GM18951 (cell line): ENCODE results near the gene DHX36.

Experiments used
- POLR2A ChIP-seq: IDR thresholded peaks from 4 replicates; pipeline ENCODE4 v1.6.1; 2011; ENCODE audit warnings: mild to moderate bottlenecking; ENCODE audit not compliant: insufficient read length, insufficient read depth; ENCODE audit errors: extremely low read depth
- in situ Hi-C: fragments of 300-500 bp; cut with MboI; formaldehyde crosslinking; loops from one replicate; pipeline ENCODE4 v1.12.0; 2022; ENCODE audit warnings: low sequenced_read_pairs, mixed read lengths, inconsistent platforms; ENCODE audit not compliant: unreplicated experiment

The DHX36 gene

GRCh38 chr3:154273381-154273780, 50.9 kb downstream of the DHX36 start:
- no peak for TF ChIP-seq POLR2A
- in situ Hi-C loops, result no loop called here

- no peak for TF ChIP-seq POLR2A
- in situ Hi-C loops, result no loop called here
These were observed 69.8 kb downstream of the DHX36 start for GRCh38 chr3:154254527-154254926.

DNA sequence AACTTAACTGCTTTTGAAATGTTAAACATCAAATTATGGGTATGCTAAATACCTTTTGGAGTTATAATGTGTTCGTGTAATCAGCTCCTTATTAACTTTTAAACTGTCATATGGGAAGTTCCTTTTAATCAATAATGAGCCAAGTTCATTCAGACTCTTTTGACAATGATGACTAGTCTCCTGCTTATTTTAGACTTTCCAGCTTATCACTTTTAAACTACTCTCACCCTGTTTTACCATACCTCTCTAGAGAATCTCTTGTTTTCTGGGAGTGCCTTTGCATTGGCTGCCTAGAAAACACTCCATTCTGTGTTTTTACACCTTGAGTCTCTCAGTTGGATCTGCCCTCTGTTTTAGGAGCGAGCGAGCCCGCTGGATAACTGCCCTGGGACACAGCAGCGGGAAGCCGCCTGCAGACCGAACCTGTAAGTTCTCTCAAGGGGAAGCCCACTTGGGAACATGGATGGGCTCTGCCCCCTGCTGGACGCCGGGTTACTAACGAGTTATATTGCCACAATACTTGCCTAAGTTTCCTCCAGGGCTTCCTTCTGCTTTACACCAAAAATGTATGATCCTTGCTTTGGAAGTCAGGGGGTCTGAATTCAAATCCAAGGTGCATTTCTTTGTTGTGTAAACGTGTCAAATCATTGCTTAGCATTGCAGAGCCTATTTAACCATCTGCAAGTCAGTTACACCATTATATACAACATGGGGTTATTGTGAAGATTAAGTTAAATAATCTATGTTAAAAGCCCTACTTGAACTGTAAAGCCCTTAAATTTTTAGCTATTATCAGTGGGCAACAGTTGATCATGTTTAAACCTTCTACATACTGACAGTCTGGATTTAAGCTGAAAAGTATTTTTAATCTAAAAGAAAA, 71.3 kb downstream of the DHX36 start:
- no peak for TF ChIP-seq POLR2A
- in situ Hi-C loops, result no loop called here

- TF ChIP-seq POLR2A, result no peak
- in situ Hi-C loops, result no loop called here
These were observed 72.7 kb downstream of the DHX36 start for GRCh38 chr3:154251610-154252009.

DNA sequence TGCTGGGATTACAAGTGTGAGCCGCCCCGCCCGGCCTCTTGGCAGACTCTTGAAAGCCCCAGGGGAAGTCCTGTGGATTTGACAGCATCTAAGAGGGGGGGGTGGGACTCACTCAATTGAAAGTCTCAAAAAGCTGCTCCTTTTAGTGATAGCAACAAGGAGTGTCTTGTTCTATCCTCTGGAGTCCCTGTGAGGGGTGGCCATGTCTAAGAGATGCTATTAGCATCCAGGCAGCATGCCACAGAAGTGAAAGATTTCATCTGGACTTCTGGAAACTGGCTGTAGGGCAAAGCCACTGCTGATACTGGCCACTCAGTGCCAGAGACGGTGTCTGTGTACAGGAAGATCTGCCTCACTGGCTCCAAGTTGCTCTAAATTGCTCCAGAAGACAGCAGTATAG, 74.0 kb downstream of the DHX36 start:
- in situ Hi-C loops, result no loop called here
- TF ChIP-seq POLR2A, result no peak

DNA sequence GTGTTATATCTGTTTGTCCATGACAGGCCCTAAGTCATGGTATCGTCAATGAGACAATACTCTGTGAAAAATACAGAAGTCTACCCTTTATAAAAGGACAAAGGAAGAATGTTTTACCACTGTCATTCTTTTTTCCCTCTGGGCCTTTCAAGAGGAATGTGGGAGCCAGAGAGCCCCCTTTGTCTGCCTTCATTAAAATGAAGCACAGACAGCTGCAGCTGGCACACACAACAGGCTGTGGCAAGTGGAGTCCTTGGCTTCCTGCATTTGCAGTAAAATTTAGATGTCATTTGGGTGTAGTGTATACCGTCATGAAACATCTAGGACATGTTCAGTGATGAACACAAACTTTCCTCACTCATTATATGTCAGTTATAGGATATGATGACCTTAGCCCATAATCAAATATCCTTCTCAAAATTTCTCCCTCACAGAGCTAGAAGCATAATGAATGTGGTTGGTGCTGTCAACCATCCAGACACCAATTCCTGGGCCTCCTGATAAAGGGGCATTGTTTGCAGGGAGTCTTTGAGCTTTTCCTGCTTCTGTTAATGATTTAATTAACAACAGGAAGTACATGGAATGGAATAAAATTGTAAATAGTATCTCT, 76.4 kb downstream of the DHX36 start:
- TF ChIP-seq POLR2A, result no peak

GRCh38 chr3:154244644-154245043, 79.6 kb downstream of the DHX36 start:
- in situ Hi-C loops, result no loop called here
- no peak for TF ChIP-seq POLR2A

More for the DNA sequence above, 76.4 kb downstream of the DHX36 start:
- in situ Hi-C loops, result no loop called here

DNA sequence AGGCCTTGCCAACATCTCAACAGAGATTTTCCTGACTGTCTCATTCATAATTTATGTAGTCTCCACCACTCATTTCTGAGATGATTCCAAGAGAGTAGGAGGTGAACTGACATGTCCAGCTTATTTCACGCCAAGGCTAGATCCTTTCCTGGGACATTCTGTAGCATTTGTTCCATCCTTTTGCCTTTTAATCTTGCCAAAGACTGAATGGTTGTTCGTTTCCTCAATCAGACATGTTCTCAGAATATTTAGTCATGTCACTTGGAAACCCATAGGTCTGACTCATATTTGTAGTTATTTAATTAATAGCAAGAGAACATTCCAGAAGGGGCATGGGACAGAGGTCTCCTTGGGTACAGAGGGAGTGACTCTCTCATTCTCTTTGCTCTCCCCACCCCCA, 80.9 kb downstream of the DHX36 start:
- TF ChIP-seq POLR2A, result no peak
- in situ Hi-C loops, result no loop called here

- TF ChIP-seq POLR2A, result no peak
- in situ Hi-C loops, result no loop called here
These were observed 81.5 kb downstream of the DHX36 start for GRCh38 chr3:154242766-154243165.

GRCh38 chr3:154241496-154241895, 82.8 kb downstream of the DHX36 start:
- in situ Hi-C loops, result no loop called here
- no peak for TF ChIP-seq POLR2A

DNA sequence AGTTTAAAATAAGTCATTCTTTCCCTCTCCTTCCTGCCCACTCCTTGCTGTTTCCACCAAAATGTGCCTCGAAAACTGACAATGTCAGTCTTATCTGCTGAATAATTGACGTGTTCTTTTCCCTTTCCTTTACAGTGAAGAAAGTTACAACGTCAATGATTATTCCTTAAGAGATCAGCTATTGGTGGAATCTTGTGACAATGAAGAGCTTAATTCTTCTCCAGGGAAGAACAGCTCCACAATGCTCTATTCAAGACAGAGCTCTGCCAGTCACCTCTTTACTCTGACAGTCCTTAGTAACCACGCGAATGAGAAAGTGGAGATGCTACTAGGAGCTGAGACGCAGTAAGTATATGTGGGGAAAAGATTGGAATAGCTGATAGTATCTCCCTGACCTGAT, 84.1 kb downstream of the DHX36 start:
- in situ Hi-C loops, result no loop called here
- TF ChIP-seq POLR2A, result no peak

GRCh38 chr3:154236331-154236730, 88.0 kb downstream of the DHX36 start:
- no peak for TF ChIP-seq POLR2A
- in situ Hi-C loops, result no loop called here

DNA sequence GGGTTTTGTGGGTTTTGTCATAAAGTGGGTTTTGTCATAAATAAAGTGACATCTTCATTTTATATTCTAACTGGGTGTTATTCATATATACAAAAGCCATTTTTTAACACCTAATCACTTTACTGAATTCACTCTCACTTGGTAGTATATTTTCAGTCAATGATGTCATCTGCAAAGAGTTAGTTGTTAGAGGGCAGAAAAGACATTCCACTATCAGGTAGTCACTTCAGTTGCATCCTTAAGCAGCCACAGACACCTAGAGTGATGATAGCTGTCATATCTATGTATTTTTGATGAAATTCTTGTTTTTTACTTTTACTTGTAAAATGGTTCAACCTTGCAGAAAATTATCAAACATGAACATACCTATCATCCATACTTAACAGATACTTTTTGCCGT, 89.0 kb downstream of the DHX36 start:
- no peak for TF ChIP-seq POLR2A
- in situ Hi-C loops, result no loop called here

DNA sequence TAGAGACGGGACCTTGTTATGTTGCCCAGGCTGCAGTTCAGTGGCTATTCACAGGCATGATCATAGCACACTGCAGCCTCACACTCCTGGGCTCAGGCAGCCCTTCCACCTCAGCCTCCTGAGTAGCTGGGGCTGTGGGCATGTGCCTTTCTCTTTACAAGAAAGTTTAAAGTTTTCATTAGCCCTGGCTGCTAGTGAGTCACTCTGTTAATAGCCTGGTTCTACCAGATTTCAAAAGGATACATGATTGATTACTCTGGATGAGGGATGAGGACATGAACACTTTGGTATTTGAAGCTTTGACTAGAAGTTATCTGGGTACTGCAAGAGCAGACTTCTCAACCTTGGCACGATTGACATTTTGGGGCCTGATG, 95.1 kb downstream of the DHX36 start:
- in situ Hi-C loops, result no loop called here
- no peak for TF ChIP-seq POLR2A
